Stomach (tissue), 4 donors: Measurements from ENCODE around the gene COL27A1.
"Not testable (repeated sequence)": the region's sequence is repeated elsewhere in the genome, so short reads cannot be mapped to it uniquely, and the experiment has no call there.

Experiments used
- CTCF ChIP-seq, 7 experiments: fragments of 450-650 bp in 4 of 7; fragments of 200-600 bp in 3 of 7; sonication (generic) in 3 of 7; IDR thresholded peaks; one replicate each; pipeline ENCODE4 v1.5.1; 2016 to 2019; ENCODE audit warnings: antibody characterized with exemption in 7 of 7, control low read depth in 2 of 7, mild to moderate bottlenecking in 1 of 7
- EP300 ChIP-seq: sonication (generic); formaldehyde crosslinking; IDR thresholded peaks from one replicate; pipeline ENCODE4 v1.6.1; 2017; ENCODE audit warnings: antibody characterized with exemption
- POLR2A ChIP-seq, 4 donors: fragments of 450-650 bp; IDR thresholded peaks; one replicate each; pipeline ENCODE4 v1.6.1; 2016; ENCODE audit warnings: antibody characterized with exemption in 4 of 4, control low read depth in 2 of 4, mild to moderate bottlenecking in 1 of 4, moderate library complexity in 1 of 4

- TF ChIP-seq CTCF (IDR thresholded peaks at IDR 0.05); POLR2A (IDR thresholded peaks at IDR 0.05); EP300: not testable (repeated sequence)
Measured at GRCh38 chr9:114331229-114332195, 176.2 kb downstream of the COL27A1 start.
